H54 (cell line): ENCODE results near the gene OR6J1.
A peak's percentile ranks its signal among the peaks of the same experiment; 100 is the strongest.
"Not testable (repeated sequence)": the region's sequence is repeated elsewhere in the genome, so short reads cannot be mapped to it uniquely, and the experiment has no call there.

Experiments
- DNase-seq: peaks from one replicate; pipeline ENCODE4 v3.0.0; 2011; ENCODE audit warnings: low spot score, mixed read lengths; ENCODE audit not compliant: insufficient read length
- FAIRE-seq: peaks from 3 replicates; lab custom pipeline; 2011; peaks lifted over from hg19 to GRCh38; lab: Jason Lieb, UNC
- POLR2A ChIP-seq: IDR thresholded peaks from 2 replicates; pipeline ENCODE4 v1.6.1; 2011; ENCODE audit warnings: low read depth, mild to moderate bottlenecking, low read length

OR6J1 gene

DNA sequence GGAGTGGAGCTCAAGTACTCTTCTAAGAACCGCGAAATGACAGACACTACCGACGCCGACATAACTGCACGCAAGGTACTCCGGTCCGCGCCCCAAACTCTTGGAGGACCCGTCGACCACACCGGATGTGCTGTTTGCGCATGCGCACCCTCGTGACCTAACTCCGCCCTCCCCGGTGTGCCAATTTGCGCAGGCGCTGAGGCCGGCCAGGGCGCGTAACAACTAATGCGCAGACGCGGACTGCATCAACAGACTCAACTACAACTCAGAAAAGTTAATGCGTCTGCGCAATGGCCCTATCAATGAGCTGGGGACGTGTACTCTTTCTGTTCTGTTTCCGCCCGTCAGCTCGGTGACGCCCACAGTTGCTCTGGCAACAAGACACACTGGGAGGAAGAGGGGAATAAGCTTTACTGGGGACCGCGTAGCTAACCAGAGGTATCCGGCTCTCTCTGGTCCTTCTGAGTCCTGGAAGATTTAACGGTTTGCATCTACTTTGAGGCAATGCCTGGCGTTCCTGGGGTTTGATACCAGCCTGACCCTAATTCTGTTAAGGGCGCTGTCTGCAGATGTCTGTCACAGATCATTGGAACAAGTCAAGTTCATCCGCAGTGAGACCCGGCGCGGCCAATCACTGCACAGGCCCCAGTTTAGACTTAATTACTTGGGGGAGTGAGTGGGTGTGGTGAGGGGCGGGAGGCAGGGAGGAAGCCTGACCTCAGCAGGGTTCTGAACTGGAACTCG, 54.9 kb downstream of the OR6J1 start, which contains the start of gene DAD1:
Gene DAD1 (minus strand): TSS at position 129 of the 744 bp plus-strand sequence. CDS start 67 bp downstream, at position 62.
- TF ChIP-seq POLR2A = peak; percentile 84
- DNase-seq (peak; percentile 86), FAIRE-seq (peak; percentile 96)

- FAIRE-seq (no peak), DNase-seq (no peak)
- TF ChIP-seq POLR2A = no peak
Measured at GRCh38 chr14:22588526-22589095, 55.5 kb downstream of the OR6J1 start.

DNA sequence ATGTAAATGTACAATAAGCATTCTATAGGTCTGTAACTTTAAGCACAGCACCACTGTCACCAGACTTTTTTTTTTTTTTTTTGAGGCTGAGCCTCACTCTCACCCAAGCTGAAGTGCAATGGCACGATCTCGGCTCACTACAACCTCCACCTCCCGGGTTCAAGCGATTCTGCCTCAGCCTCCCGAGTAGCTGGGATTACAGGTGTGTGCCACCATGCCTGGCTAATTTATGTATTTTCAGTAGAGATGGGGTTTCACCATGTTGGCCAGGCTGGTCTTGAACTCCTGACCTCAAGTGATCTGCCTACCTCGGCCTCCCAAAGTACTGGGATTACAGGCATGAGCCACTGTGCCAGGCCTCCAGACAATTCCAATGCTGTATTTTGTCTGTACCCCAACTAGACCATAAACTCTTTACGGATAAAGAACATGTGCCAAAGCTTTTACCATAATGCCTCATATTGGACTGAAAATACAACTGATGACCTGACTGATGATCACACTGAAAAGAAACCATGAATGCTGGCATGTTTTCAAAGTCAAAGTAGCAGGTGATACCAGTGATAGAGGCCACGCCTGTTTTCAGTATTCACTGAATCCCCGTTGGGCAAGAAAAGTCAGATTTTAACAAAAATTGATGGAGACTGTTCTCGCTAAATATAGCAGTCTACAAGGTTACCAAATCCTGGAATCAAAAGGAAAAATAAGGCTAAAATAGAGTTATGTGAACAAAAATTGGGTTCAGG, 56.3 kb downstream of the OR6J1 start:
- FAIRE-seq, DNase-seq: not testable (repeated sequence)

GRCh38 chr14:22587247-22587646, 56.9 kb downstream of the OR6J1 start:
- FAIRE-seq = no peak
- no peak for TF ChIP-seq POLR2A
- no peak for DNase-seq

GRCh38 chr14:22583994-22584393, 60.2 kb downstream of the OR6J1 start:
- no peak for TF ChIP-seq POLR2A
- FAIRE-seq (no peak), DNase-seq (no peak)
